GM12864 (cell line): ENCODE data around the gene RALY.
"Not testable (repeated sequence)": the region's sequence is repeated elsewhere in the genome, so short reads cannot be mapped to it uniquely, and the experiment has no call there.

ENCODE experiments used
- DNase-seq: peaks from one replicate; pipeline ENCODE4 v3.0.0-alpha.2; 2011; ENCODE audit warnings: low read depth
- H3K4me3 ChIP-seq: 2 replicates; pipeline ENCODE4 v1.5.1; 2011; ENCODE audit warnings: mild to moderate bottlenecking, low read depth, low read length, control low read depth
- TF ChIP-seq, protein P1 (sequence below): IDR thresholded peaks from 2 replicates; pipeline ENCODE4 v1.5.1; 2011; ENCODE audit warnings: low read depth, mild to moderate bottlenecking, moderate library complexity, low read length, control low read depth, inconsistent platforms; ENCODE audit errors: missing control alignments

The RALY gene

DNA sequence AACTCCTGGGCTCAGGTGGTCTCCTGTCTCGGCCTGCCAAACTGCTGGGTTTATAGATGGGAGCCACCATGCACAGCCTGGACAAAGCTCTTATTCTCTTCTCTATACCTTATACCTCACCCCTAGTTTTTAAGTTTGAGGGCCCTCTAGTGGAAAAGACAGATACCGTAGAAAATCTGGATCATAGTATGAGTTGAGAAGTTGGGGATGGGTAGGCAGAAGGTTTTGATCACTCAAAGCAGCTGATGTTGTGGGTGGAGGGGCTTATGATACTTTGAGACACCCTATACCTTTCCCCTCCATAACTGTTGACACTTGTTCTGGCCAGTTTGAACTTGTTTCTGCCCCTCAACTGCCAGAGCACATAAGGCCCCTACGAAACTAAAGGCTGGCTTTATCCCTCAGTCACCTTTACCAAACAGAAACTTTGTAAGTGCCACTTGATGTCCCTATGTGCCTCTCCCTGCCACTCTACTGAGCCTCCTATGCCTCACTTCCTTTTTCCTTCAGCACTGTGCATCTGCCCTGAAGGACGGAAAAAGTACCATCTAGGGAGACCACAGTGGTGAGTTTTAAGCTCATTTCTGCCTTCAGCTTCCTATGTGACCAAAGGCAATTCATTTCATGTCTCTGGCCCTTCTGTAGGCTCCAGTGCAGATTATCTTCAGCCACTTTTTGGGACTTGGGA is 28.6 kb downstream of the RALY start:
- DNase-seq: peak; percentile 19
- TF ChIP-seq, protein P1, sequence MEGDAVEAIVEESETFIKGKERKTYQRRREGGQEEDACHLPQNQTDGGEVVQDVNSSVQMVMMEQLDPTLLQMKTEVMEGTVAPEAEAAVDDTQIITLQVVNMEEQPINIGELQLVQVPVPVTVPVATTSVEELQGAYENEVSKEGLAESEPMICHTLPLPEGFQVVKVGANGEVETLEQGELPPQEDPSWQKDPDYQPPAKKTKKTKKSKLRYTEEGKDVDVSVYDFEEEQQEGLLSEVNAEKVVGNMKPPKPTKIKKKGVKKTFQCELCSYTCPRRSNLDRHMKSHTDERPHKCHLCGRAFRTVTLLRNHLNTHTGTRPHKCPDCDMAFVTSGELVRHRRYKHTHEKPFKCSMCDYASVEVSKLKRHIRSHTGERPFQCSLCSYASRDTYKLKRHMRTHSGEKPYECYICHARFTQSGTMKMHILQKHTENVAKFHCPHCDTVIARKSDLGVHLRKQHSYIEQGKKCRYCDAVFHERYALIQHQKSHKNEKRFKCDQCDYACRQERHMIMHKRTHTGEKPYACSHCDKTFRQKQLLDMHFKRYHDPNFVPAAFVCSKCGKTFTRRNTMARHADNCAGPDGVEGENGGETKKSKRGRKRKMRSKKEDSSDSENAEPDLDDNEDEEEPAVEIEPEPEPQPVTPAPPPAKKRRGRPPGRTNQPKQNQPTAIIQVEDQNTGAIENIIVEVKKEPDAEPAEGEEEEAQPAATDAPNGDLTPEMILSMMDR: peak; percentile 49
- no peak overlapping the region for H3K4me3 ChIP-seq

DNA sequence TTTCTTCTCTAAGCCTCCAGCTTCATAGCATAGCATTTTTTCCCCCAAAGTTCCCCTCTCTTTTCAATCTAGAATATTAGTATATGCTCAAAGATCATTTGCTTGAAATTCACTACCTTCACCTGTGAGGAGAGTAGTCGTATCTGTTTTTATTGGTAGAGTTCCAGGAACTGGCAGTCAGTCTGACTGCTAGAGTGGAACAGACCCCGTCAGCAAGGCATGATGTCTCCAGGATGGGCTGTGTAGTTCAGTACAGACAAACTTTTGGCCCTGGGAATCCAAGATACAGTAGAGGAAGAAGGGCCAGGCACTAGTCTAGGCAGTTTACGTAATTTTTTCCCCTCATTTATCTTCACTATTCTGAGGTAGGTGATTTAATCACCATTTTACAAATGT is 29.1 kb downstream of the RALY start:
- TF ChIP-seq, protein P1: no peak
- no peak overlapping the region for H3K4me3 ChIP-seq
- DNase-seq: no peak

DNA sequence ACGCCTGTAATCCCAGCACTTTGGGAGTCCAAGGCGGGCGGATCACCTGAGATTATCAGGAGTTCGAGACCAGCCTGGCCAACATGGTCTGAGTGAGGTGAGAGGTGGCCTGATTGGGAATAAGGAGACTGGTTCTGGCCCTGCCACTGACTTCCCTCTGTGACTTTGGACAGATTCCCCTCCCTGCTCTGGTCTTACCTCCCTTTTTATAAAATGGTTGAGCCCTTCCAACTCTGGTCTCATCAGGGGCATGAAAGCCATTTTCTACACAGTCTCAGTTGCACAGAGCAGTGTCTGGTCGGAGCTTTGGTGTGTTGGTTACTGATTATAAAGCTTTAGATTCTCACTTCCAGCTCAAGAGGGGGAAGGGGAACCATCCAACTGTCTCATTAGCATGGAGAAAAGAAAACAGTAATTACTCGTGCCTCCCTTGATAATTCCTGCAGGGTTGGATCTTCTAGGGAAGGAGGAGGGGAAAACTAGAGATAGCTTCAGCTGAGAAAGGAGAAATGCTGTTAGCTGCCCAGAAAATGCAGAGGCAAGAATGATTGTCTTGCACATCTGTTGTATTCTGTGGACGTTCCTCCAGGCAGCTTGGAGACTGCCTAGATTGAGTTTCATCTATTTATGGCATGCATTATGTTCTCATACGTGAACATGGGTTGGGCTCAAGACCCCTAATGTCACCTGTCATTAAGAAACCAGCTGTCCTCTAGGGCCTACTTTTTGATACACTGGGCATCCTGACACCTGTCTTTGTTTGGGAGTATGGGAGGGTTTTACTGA is 30.4 kb downstream of the RALY start:
- H3K4me3 ChIP-seq: no peak overlapping the region
- TF ChIP-seq, protein P1: no peak
- no peak for DNase-seq

DNA sequence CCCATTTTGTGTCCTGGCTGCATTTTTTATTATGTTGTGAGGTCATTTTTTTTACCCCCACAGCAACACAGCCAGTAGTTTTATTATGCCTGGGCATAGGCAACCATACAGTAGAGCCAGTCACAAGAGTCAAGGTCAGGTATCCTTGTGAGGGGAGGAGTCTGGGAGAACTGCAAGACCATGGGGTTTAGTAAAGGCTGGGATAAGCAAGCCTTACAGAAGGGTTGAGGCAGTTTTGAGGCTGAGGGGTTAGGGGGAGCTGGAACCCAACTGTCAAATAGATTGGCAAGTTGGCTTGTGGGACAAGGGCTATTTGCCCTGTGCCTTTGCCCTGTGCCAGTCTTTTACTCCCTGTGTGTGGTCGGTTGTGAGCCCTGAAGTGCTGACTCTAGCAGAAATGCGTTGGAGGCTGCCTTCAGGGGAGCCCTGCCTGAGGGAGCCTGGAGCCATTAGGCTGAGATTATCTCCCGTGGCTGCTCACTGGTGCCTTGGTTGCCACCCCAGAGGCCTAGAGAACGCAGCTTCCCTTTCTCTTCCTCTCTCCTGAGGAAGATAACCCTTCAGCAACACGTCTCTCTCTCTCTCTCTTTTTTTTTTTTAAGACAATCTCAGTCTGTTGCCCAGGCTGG is 31.1 kb downstream of the RALY start:
- DNase-seq: no peak
- TF ChIP-seq, protein P1: no peak

DNA sequence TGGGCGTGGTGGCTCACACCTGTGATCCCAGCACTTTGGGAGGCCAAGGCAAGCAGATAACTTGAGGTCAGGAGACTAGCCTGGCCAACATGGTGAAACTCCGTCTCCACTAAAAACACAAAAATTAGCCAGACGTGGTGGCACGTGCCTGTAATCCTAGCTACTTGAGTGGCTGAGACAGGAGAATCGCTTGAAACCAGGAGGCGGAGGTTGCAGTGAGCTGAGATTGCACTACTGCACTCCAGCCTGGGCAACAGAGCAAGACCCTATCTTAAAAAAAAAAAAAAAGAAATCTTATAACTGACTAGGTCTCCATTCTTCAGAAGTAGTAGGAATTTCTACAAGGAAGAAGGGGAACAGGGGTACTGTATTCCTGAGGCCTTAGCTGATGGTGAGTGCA is 34.3 kb downstream of the RALY start:
- H3K4me3 ChIP-seq, DNase-seq: not testable (repeated sequence)

More for the DNA sequence above, 31.1 kb downstream of the RALY start:
- no peak overlapping the region for H3K4me3 ChIP-seq

DNA sequence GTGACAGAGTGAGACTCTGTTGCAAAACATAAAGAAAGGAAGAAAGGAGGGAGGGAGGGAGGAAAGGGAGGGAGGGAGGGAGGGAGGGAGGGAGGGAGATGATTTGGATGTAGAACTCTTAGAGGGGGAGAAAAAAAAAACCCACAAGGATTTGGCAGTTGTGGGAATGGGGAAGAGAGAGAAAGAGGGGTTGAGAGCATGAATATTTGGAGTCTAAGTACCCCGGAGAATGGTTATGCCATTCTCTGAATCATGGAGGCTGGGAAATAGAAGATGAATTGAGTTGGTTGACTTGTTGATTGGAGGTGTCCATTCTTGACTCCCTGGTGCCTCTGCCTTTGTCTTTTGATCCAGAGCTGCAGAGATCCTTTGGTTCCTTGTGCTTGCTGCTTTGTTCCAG is 35.7 kb downstream of the RALY start:
- DNase-seq: no peak
- no peak overlapping the region for H3K4me3 ChIP-seq
- TF ChIP-seq, protein P1: no peak

DNA sequence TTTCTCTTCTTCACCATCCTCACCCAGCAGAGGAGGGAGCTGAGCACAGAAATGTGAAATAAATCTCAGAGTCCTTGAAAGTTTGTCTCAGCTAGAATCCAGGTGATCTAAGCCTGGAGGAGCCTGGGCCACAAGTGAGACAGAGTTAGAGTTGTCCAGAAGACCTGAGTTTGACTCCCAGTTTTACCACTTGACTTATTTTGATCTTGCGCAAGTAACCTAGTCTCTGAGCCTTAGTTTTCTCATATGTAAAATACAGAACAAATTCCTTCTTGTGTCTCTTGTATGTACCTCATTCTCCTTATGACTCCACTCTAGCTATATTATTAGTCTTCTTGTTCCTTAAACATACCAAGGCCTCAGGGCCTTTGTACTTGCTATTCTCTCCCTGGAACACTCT is 36.7 kb downstream of the RALY start:
- TF ChIP-seq, protein P1: no peak
- no peak overlapping the region for H3K4me3 ChIP-seq
- DNase-seq: no peak
